Brain microvascular endothelial cell (primary cell): ENCODE data around the gene UTP25.

ENCODE experiments used
- DNase-seq: peaks from one replicate; pipeline ENCODE4 v3.0.0-alpha.2; 2020
- H3K27ac ChIP-seq: fragments of 250-450 bp; sonication (Bioruptor Pico); 2 replicates; pipeline ENCODE4 v1.5.1; 2020; ENCODE audit warnings: mild to moderate bottlenecking, moderate library complexity
- H3K27me3 ChIP-seq: fragments of 250-450 bp; sonication (Bioruptor Pico); replicated peaks from 2 replicates; pipeline ENCODE4 v1.5.1; 2020; ENCODE audit warnings: mild to moderate bottlenecking
- H3K36me3 ChIP-seq: fragments of 250-450 bp; sonication (Bioruptor Pico); replicated peaks from 2 replicates; pipeline ENCODE4 v1.5.1; 2020; ENCODE audit warnings: mild to moderate bottlenecking
- H3K4me3 ChIP-seq: 2 replicates; pipeline ENCODE4 v1.5.1; 2011; ENCODE audit warnings: low read depth, mild to moderate bottlenecking, control low read depth, low read length, moderate library complexity
- CTCF ChIP-seq: IDR thresholded peaks from 2 replicates; pipeline ENCODE4 v1.5.1; 2011; ENCODE audit warnings: low read depth, mild to moderate bottlenecking, moderate library complexity, low read length, control low read depth, inconsistent platforms; ENCODE audit errors: missing control alignments
- in situ Hi-C: cut with HindIII; loops from 2 replicates; pipeline ENCODE4 v1.10.0; 2017; ENCODE audit warnings: low sequenced_read_pairs, low pct_ligation_motif_present

Gene UTP25

GRCh38 chr1:209850342-209850979 is 22.7 kb downstream of the UTP25 start:
- H3K36me3 ChIP-seq = peaks cover 39% of the 10 kb centered on the region
- peak; percentile 95 for DNase-seq
- H3K4me3 ChIP-seq = no peak overlapping the region
- H3K27me3 ChIP-seq = no peaks in the 10 kb centered on the region
- TF ChIP-seq CTCF = peak; percentile 96
- H3K27ac ChIP-seq = peak overlapping the region; percentile 59
- in situ Hi-C loops = no loop called here

GRCh38 chr1:209853676-209854075 is 25.9 kb downstream of the UTP25 start:
- Histone ChIP-seq H3K36me3 (peaks cover 28% of the 10 kb centered on the region), H3K27me3 (no peaks in the 10 kb centered on the region), H3K4me3 (no peak overlapping the region), H3K27ac (no peak overlapping the region)
- no peak for TF ChIP-seq CTCF
- in situ Hi-C loops = no loop called here
- no peak for DNase-seq

- Histone ChIP-seq H3K36me3 (peaks cover 28% of the 10 kb centered on the region), H3K27ac (no peak overlapping the region), H3K4me3 (no peak overlapping the region), H3K27me3 (no peaks in the 10 kb centered on the region)
- in situ Hi-C loops = no loop called here
- DNase-seq = no peak
- TF ChIP-seq CTCF = no peak
Measured at GRCh38 chr1:209854196-209854595, 26.4 kb downstream of the UTP25 start.

GRCh38 chr1:209855006-209855405 is 27.2 kb downstream of the UTP25 start:
- Histone ChIP-seq H3K27ac (no peak overlapping the region), H3K4me3 (no peak overlapping the region), H3K27me3 (no peaks in the 10 kb centered on the region), H3K36me3 (peaks cover 28% of the 10 kb centered on the region)
- DNase-seq = no peak
- no peak for TF ChIP-seq CTCF
- in situ Hi-C loops = no loop called here

GRCh38 chr1:209855623-209856022 is 27.9 kb downstream of the UTP25 start:
- Histone ChIP-seq H3K27me3 (no peaks in the 10 kb centered on the region), H3K4me3 (no peak overlapping the region), H3K27ac (no peak overlapping the region), H3K36me3 (peaks cover 28% of the 10 kb centered on the region)
- TF ChIP-seq CTCF = no peak
- no peak for DNase-seq
- in situ Hi-C loops = no loop called here

- no peak for TF ChIP-seq CTCF
- no peak for DNase-seq
- no peak overlapping the region for H3K4me3 ChIP-seq
- in situ Hi-C loops = no loop called here
- H3K36me3 ChIP-seq = peaks cover 6% of the 10 kb centered on the region
- no peaks in the 10 kb centered on the region for H3K27me3 ChIP-seq
- no peak overlapping the region for H3K27ac ChIP-seq
Measured at GRCh38 chr1:209858561-209859103, 30.9 kb downstream of the UTP25 start.
